NOMO-1 treated with dmso at 0.1 percent for 144 hours (cell line): ENCODE measurements around the gene RNASE4.
"Not testable (repeated sequence)": the region's sequence is repeated elsewhere in the genome, so short reads cannot be mapped to it uniquely, and the experiment has no call there.

Experiments used
- DNase-seq: peaks from one replicate; lab custom pipeline; 2025; ENCODE audit not compliant: unreplicated experiment; lab: John Stamatoyannopoulos, UW

The RNASE4 gene

DNA sequence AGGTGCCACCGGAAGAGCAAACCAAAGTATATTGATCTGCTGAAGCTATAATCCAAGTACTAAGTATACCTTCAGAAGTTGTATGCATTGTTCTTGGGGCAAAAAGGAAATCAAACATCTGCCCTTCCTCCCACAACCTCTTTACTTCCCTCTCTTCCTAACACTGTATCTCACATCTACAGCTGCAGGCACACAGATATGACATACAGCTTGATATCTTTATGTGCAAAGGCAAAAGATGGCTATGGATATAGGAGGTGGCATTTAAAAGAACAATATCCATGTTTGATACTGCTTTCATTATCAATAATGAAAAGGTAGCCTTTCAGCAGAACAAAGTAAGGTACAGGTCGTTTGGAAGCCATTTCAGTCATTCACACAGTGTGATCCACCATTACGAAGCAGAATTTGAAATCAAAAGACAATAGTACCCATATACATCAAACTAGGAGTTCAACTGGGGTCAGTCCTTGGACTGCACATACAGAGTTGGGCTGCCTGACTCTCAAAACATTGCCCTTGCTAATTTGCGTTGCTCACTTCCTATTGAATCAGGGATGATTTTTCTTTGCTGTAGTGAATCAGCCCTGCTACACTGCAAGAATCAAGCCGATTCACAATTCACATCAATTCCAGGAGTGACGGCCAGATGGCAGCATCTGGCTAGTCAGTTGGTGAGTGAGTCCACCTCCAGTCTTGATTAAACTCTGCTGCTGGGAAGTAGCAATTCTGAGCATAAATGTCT is 13.1 kb downstream of the RNASE4 start:
- DNase-seq, result peak; percentile 67

DNA sequence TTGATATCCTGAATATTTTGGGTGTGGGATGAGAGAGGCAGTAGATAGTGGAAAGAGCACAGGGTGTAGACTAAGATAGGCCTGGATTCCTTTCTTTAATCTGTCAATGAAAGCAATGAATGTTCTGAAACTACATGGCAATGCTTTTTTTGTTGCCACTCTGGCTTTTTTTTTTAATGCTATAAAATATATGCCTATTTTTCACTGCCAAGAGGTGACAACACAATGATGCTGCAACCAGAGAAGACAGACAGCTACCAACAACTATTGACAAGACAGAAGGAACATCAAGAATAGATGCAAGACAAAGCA is 13.6 kb downstream of the RNASE4 start:
- no peak for DNase-seq

DNA sequence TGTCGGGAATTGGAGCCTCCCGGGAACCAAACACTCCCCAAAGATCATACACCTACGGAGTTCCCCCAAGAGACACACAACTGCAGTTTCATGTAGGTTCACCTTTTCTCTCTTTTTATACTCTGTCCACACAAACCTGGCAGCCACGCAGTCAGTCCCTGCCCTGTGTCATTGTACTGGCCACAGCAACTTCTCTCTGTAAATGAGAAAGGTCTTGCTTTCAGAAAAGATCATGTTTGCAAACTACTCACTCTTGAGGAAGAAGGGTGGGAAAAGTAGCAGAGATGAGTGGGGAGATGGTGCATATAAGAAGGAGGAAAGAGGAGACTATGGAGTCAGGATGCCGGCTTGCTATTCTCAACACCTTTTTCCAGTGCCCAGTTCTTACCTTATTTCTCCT is 14.6 kb downstream of the RNASE4 start:
- no peak for DNase-seq

DNA sequence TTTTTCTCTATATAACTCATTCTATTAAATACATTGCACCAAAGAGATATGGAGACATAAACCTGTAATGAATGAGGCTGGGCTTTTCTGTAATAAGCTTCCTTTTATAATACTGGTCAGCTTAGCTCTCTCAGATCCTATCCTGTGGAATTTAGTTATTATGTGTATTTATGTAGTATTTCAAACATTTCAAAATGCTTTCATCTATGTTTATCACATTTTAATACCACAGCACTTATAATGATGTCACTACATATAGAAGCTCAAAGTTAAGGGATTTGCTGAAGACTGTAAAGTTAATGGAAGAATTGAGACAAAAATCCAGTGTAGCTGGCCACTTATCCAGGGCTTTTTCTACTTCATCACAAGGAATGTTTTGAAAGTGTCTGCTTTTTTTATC is 15.6 kb downstream of the RNASE4 start:
- no peak for DNase-seq

DNA sequence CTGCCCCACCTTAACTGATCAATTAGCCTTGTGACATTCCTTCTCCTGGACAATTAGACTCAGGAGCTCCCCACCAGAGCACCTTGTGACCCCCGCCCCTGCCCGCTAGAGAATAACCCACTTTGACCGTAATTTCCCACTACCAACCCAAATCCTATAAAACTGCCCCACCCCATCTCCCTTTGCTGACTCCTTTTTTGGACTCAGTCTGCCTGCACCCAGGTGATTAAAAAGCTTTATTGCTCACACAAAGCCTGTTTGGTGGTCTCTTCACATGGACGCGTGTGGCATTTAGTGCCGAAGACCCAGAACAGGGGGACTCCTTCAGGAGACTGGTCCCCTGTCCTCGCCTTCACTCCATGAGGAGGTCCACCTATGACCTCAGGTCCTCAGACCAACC is 16.6 kb downstream of the RNASE4 start:
- not testable (repeated sequence) for DNase-seq

DNA sequence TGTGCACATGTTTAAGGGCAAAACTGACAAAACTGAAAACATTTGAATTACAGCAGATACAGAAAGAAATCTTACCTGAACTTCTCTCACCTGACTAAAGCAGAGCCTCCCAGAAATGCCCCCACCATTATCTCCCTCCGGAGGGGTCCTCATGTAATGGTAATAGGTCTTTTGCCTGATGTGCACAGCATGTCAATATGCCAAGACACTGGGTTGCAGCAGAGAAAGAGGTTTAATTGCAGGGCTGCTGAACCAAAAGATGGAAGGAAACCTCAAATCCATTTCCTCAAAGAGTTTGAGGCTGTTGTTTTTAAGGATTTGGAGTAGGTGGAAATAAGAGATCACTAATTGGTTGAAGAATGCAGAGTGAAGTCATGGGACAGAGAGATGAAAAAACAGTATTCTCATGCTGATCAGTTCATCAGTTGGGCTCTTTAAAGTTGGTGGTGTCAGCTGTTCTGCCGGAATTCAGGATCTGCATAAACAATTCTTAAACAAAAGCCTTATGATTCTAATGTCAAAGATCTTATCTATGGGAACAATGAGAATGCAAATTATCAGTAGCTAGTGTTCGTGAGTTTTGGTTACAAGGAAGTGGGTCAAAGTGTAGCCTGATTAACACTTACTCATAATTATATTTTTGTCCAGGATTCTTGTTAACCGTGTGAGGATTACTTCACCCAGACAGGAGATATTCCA is 22.4 kb downstream of the RNASE4 start:
- DNase-seq, result no peak

DNA sequence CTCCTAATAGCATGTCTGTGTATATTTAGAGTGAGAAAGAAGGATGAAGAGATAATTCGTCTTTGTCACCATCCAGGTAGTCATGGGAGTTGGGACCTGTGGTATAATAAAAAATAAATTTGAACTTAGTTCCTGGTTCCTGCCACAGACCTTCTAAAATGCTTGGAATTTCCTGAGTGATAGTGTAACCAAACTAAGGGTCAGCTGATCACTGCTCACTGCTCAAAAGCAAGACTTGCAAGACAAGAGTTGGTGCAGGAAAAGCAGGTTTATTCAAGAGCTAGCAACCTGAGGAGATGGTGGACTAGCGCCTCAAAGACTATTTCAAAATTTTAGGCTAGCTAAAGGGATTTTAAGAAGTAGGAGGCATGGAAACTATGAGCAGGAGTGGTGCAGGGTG is 23.3 kb downstream of the RNASE4 start:
- no peak for DNase-seq

DNA sequence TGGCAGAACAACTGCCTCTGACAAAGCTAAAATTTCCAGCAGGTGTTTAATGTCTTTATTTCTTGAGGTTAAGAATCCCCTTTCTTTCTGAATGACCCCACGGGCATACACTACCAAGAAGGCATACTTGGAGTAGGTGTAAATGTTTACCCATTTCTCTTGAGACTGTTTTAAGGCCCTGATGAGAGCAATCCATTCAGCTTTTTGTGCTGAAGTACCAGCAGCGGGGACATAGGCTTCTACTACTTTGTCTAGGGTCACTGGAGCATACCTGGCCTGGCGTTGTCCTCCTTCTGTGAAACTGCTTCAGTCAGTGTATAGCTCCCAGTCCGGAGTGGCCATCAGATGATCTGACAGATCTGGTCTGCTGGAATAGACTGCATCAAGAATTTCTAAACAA is 26.9 kb downstream of the RNASE4 start:
- no peak for DNase-seq

DNA sequence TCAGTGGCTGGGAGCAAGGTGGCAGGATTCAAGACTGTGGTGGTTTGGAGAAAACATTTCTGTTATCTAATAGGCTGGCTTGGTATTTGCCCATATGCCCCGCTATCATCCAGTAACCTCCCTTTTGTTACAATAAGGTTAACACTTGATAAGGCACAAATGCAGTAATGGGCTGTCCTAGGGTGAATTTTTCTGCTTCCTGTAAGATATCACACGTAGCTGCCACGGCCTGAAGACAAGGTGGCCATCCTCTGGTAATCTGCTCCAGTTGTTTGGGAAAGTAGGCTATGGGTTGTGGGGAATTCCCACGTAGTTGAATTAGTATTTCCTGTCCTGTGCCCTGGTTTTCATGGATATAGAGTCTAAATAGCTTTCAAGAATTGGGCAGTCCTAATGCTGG is 27.3 kb downstream of the RNASE4 start:
- no peak for DNase-seq

DNA sequence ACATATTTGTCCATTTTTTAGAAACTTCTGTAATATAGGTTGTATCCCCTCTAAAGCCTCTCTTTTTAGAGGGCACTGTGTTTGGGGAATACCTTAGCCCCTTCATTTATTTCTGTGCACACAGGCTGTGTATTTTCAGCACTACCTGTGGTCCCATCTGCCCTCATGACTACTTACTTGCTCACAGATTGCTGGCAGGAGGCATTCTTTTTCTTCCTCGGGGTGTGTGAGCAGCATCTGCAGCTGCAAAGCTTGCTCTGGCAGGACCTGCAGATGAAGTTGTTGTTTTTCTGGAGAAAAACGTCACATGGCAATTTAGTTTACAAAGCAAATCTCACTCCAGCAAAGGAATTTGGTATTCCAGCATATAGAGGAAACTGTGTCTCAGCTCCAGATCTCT is 28.5 kb downstream of the RNASE4 start:
- DNase-seq, result no peak

DNA sequence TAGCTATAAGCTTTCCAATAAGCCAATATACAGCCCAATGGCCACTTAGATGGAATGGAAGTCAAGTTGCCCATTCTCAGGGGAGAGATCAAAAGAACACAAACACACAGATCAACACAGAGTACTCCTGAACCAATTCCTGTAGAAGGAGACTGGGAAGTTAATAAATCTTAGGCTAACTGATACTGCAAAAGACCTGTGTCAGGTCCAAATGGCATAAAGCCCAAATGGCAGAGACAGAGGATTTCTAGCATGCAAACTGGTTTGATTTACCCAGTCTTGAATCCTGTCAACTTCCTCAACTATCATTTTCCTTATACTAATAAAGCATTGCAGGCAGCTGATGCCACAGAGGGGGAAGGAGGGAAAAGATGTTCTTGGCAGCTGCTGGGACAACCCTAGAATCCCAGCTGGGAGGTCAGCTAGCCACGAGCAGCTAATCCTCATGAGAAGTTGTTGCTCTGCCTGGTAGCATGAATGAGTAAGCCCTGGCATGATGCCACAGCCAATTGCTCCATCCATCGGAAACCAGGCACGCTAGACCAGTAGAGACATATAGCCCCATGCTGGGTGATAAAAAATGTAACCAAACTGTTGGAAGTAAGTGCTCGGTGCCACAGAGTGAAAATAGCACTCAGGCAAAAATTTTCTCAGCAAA is 30.4 kb downstream of the RNASE4 start:
- peak; percentile 33 for DNase-seq

DNA sequence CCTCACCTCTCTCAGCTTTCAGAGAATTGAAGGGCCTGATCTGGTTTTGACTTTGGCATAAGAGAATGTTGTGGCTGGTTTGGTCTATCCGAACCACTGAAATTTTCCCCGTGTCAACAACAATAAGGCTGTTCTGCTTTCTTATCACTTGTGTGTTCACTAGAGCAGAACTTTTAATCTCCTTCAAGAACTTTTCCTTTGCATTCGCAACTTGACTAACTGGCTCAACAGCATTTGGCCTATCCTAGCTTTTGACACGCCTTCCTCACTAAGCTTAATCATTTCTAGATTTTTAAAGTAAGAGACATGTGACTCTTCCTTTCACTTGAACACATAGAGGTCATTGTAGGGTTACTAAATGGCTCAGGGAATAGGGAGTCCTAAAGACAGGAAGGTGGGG is 35.4 kb downstream of the RNASE4 start:
- DNase-seq, result no peak

DNA sequence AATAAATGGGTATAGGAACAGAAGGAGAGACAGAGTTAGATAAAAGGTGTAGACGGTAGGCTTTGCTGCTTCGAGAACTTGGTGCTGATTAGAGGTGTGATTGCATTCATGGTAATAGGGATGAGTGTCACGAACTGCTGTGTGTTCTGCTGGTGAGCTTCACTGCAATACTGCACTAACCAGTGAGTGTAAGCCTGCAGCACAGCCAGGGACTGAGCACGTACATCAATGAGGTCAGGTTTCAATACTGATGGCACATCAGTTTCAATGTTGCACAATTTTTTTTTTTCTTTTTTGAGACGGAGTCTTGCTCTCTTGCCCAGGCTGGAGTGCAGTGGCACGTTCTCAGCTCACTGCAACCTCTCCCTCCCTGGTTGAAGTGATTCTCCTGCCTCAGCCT is 36.4 kb downstream of the RNASE4 start:
- no peak for DNase-seq

DNA sequence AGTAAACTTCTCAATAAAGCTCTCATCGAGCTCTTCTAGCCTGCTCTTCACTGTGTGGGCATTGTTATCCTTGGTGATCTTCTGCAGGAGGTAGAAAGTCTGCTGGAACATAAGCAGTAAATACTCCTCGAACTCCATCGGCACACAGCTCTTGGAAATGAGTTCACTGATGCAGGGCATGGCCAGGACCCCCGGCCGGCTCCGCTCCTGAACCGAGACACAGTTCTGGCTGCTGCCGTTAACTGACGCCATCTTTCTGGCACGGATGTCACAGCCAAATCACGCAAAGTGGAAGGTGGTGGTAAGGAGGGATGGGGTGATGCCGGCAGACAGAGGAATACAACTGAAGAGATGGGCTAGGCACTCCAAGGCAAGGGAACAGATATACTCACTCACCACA is 37.7 kb downstream of the RNASE4 start:
- no peak for DNase-seq

DNA sequence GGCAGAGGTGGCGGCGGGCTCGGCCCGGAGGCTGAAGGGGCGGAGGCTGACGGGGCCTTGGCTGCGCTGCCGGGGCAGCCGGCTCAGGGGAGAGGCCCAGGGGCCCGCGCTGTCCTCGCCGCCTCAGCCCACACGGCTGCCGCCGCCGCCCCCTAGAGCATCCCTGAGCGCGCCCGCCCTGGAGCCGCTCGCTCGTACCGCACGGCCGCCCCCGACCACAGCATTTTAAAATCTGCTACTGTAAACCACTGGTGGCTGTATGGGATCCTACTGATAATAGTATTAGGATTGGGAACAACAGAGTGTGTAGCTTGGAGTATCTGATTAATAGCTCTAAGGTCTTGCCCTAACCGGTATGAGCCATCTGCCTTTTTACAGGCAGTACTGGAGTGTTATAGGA is 39.1 kb downstream of the RNASE4 start:
- DNase-seq, result no peak

DNA sequence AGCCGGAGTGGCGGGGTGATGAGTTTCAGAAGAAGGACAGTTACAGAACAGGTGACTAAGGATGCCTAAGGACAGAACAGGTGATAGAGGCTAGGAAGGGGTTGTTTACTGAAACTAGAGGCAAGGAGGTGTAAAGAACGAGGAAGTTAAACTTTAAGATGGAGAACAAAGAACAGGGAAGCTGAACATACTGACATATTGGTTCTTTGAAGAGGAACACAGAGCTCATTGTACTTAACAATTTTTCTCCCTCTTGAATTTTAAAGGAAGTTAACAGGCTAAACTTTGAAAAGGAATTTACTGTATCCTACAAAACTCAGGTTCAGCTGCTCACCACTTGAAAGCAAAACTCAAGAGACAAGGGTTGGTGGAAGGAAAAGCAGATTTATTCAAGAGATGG is 41.8 kb downstream of the RNASE4 start:
- DNase-seq, result not testable (repeated sequence)

DNA sequence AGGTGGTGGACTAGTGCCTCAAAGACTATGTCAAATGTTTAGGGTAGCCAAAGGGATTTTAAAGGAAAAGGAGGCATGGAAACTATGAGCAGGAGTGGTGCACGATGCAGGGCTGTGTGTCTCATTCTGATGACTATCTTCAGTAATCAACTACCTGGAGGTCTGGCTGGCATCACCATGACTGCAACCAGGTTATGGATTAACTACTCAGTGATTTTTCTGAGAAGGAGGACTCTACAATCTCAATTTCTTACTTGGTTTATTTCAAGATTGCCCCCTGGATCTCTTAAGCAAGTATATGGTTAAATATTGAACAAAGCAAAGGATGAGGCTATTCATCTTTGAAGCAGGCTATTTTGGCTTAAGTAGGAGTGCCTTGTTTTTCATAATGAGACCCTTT is 42.2 kb downstream of the RNASE4 start:
- DNase-seq, result no peak

DNA sequence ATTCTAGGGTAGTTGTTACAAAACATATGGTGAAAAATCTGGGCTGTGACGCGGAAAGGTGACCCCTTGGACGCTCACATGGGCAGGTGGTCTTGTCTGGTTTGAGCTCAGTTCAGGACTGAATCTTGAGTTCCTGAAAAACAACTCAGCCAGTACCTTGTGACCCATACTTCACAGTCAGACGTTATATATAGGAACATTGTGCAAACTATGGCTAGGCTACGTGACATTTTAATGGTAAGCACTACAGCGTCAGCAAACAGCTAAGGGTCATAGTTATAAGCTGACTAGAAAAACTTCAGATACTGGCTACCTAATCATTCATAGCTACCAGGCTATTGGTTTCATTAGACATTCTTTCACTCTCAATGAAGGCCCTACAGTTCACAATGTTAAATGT is 46.5 kb downstream of the RNASE4 start:
- no peak for DNase-seq

DNA sequence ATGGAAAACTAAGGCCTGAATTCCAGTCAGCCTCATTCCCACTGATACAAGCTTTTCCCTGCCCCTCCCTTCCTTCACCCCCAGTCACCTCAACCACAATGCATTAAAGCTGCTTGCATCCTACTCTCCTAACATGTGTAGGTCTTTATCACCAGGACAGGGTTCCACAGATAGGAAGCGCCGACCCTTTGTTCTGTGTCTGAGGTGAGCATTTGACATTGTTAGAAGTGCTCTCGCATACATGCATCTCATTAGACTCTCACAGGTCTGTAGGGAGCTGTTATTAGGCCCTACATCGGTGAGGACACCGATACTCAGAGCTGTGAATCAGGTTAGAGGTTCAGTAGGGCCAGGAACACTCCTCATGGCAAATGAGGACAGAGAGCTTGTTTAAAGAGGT is 48.1 kb downstream of the RNASE4 start:
- DNase-seq, result no peak

DNA sequence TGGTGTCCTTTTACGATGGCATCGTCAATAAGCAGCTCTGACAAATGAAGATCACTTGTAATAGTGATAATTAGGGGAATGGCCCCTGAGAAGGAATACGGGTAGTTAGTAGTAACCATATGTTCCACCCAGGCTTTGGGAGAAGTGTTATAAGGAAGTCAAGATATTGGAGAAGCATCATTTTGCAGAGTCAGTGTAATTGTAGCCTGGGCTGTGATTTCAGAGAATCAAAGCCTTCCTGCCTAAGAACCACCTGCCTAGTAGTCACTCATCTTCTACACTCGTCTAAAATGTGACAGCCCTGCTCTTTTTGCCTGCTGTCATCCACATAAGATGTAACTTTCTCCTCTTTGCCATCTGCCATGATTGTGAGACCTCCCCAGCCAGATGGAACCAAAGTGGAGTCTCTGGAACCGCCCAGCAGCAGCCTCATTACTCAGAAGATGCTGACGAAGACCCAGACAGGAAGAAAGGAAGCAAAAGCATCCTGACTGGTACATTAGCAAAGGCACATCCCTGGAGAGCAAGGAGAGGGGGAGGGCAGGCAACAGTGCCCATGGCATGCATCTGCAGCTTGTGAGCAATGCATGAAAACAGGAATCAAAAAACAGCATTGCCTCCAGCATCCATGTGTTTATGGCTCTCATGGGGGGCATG is 48.7 kb downstream of the RNASE4 start:
- DNase-seq, result no peak

DNA sequence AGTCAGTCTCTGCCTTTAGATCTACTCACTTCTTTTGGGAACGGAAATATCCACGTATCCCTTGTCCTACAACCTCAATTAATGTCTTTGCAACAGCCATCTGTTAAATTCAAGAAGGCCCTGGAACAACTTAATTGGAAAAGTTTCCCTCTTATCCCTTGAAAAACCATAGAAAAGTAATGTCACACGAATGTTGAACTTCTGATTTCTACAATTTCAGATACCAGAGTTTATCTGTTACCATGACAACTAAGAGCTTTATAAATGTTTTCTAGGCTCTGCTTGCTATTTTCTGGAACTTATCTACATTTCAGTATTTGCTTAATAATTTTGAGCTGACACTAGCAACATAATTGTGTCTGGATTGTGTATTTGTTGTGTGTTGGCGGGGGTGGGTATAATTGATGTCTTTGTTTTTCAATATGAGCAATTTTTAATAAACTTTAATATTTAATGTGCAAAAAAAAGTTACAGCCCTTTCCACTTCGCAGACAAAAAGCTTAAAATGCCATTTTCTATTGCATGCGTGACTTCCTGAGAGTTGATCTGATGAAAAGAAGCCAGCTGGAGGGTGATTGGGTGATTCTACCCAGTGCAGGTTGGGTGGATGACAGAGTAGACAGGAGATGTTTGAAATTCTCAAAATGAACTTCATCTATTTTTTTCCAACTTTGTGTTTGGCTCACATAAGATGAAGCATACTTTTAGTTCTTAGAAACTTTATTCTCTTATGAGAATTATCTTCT is 49.5 kb downstream of the RNASE4 start:
- no peak for DNase-seq
